ENCODE data around the gene CLSTN2. TPM values are rescaled to one million over a fixed set of nuclear protein-coding genes. Genes with fewer than 3 reads are reported as not detected.

CLSTN2 gene
- total and polyA plus RNA-seq, 2 of the 8 experiments (the other 6 are each of a cell fraction or from before 2014, with no cell fraction given): 0.39 to 0.52 TPM

DNA sequence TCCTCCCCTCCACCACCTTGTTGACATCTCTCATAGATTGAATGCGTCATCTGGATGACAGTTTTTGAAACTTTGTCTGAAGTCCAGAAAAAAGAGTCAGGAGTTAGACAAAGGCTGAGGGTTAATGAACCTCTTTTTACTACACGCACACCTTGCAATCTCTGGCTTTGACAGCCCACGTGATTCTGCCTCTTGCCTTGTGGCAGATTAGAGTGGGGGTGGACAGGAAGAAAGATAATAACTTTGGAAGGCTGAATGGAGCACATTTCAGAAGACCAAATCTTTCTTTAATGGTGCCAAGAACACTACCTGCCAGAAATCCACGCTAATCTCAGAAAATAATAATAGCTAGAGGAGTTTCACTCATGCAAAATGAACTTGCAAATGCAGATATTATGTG lies 415.0 kb downstream of the CLSTN2 start:
- ChIA-PET CTCF (ENCODE audit: partially characterized antibody) (interaction anchor here (1.6 kb wide), 1 partner anchor 49 kb away, joined by 3 read pairs; no protein-coding TSS in a partner anchor), POLR2A (ENCODE audit: partially characterized antibody) (no interaction called here)
- Histone ChIP-seq H2BK20ac (ENCODE audit: low read length) (no peak overlapping the region), H3K23ac (ENCODE audit: insufficient read length) (no peak overlapping the region), H2BK120ac (replicated peaks; ENCODE audit: low read depth, low read length) (no peak overlapping the region), H4K5ac (ENCODE audit: insufficient read length, low read depth, low read length) (no peak overlapping the region), H3K4ac (replicated peaks; ENCODE audit: insufficient read length, low read depth, low read length) (no peak overlapping the region), H3K9me3 (ENCODE audit: insufficient read depth in 2 of 2, low read depth in 1 of 2, low read length in 1 of 2) (no peaks in the 10 kb centered on the region), H4K8ac (ENCODE audit: extremely low read depth, insufficient read depth, low read length) (no peak overlapping the region), H2AK5ac (ENCODE audit: low read depth, low read length) (no peak overlapping the region), H3K4me1 (replicated peaks in 1 of 4; ENCODE audit: control insufficient read depth in 3 of 4, insufficient read depth in 4 of 4, low read length in 3 of 4) (peaks cover 0 to 8% (median 3%) of the 10 kb centered on the region in 4 experiments; a peak in 4 of 7 replicates), H3K18ac (ENCODE audit: extremely low read depth, low read length) (no peak overlapping the region), H2BK12ac (ENCODE audit: low read depth, low read length) (no peak overlapping the region), H3K79me1 (ENCODE audit: low read depth, low read length) (no peaks in the 10 kb centered on the region), H3K56ac (replicated peaks; ENCODE audit: insufficient read length, low read depth, low read length) (no peak overlapping the region), H4K20me1 (replicated peaks in 1 of 2; ENCODE audit: control insufficient read depth in 1 of 2, insufficient read depth in 2 of 2, low read length in 2 of 2) (no peaks in the 10 kb centered on the region), H2AFZ (ENCODE audit: low read length) (no peak overlapping the region), H3K14ac (ENCODE audit: insufficient read length) (no peak overlapping the region), H2BK5ac (ENCODE audit: low read depth, low read length) (no peak overlapping the region), H3K23me2 (ENCODE audit: low read depth, low read length) (no peaks in the 10 kb centered on the region), H3K4me3 (ENCODE audit: extremely low read depth in 1 of 4, insufficient read depth in 2 of 4, low read depth in 3 of 4, low read length in 4 of 4) (no peak overlapping the region), H3K27me3 (replicated peaks in 1 of 4; ENCODE audit: control insufficient read depth in 3 of 4, extremely low read depth in 1 of 4, insufficient read depth in 3 of 4, low read length in 3 of 4) (no peaks in the 10 kb centered on the region), H3K4me2 (ENCODE audit: insufficient read depth in 1 of 2, low read depth in 2 of 2, low read length in 2 of 2) (no peak overlapping the region), H3K36me3 (ENCODE audit: control insufficient read depth in 2 of 4, insufficient read depth in 4 of 4, low read length in 3 of 4) (no peaks in the 10 kb centered on the region), H3K9ac (replicated peaks in 1 of 4; ENCODE audit: extremely low read depth in 1 of 4, low read depth in 3 of 4, low read length in 3 of 4) (no peak overlapping the region), H3K27ac (ENCODE audit: low read depth, low read length) (no peak overlapping the region), H3K79me2 (ENCODE audit: control insufficient read depth in 1 of 2, insufficient read depth in 2 of 2, low read length in 2 of 2) (no peaks in the 10 kb centered on the region), H4K91ac (replicated peaks; ENCODE audit: insufficient read length, low read length) (no peak overlapping the region), H2BK15ac (ENCODE audit: low read length) (no peak overlapping the region)
- 94% methylated on average over 4 of the region's 4 CpGs; no CpG with 5 or more reads in 1 of the 2 experiments for WGBS, 2 experiments (ENCODE audit: extremely low coverage in 1 of 2, insufficient coverage in 1 of 2, insufficient read length in 1 of 2, insufficient replicate concordance in 2 of 2, low coverage in 1 of 2, low lambda C conversion rate in 2 of 2, missing lambda C conversion rate in 1 of 2)
- FAIRE-seq (no peak), DNase-seq (ENCODE audit: low read depth in 1 of 2, low spot score in 2 of 2) (no peak)
- no peak for TF ChIP-seq CBX5 (IDR thresholded peaks at IDR 0.05; ENCODE audit: low read depth, low read length)
- no peak for TF ChIP-seq TEAD4 (IDR thresholded peaks at IDR 0.05; ENCODE audit: low read depth, low read length)
- no peak for TF ChIP-seq NANOG (IDR thresholded peaks at IDR 0.05; ENCODE audit: insufficient read depth, low read depth, low read length, poor library complexity, severe bottlenecking)
- no peak for TF ChIP-seq POLR2AphosphoS5 (IDR thresholded peaks at IDR 0.05; ENCODE audit: low read depth, low read length)
- TF ChIP-seq, protein P1, sequence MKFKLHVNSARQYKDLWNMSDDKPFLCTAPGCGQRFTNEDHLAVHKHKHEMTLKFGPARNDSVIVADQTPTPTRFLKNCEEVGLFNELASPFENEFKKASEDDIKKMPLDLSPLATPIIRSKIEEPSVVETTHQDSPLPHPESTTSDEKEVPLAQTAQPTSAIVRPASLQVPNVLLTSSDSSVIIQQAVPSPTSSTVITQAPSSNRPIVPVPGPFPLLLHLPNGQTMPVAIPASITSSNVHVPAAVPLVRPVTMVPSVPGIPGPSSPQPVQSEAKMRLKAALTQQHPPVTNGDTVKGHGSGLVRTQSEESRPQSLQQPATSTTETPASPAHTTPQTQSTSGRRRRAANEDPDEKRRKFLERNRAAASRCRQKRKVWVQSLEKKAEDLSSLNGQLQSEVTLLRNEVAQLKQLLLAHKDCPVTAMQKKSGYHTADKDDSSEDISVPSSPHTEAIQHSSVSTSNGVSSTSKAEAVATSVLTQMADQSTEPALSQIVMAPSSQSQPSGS (IDR thresholded peaks at IDR 0.05; ENCODE audit: low read length): no peak
- TF ChIP-seq TAF1 (IDR thresholded peaks at IDR 0.05; ENCODE audit: low read depth, low read length): no peak
- TF ChIP-seq HDAC6 (IDR thresholded peaks at IDR 0.05; ENCODE audit: low read depth, low read length): no peak
- TF ChIP-seq, protein P2, sequence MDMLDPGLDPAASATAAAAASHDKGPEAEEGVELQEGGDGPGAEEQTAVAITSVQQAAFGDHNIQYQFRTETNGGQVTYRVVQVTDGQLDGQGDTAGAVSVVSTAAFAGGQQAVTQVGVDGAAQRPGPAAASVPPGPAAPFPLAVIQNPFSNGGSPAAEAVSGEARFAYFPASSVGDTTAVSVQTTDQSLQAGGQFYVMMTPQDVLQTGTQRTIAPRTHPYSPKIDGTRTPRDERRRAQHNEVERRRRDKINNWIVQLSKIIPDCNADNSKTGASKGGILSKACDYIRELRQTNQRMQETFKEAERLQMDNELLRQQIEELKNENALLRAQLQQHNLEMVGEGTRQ (IDR thresholded peaks at IDR 0.05; ENCODE audit: low read length): no peak
- no peak for TF ChIP-seq RNF2 (IDR thresholded peaks at IDR 0.05; ENCODE audit: borderline replicate concordance, low read depth, low read length, missing control alignments, poor library complexity, severe bottlenecking)
- no peak for TF ChIP-seq CTBP2 (IDR thresholded peaks at IDR 0.05; ENCODE audit: borderline replicate concordance, insufficient read depth, insufficient read length, low read length)
- no peak for TF ChIP-seq RBBP5 (IDR thresholded peaks at IDR 0.05; ENCODE audit: borderline replicate concordance, low read depth, low read length)

All from H1 (cell line).